Ecto neural progenitor cell (in vitro differentiated cells): ENCODE results near the gene METTL6.
"Not testable (repeated sequence)": the region's sequence is repeated elsewhere in the genome, so short reads cannot be mapped to it uniquely, and the experiment has no call there.

Experiments
- DNase-seq: peaks from one replicate; pipeline ENCODE4 v3.0.0-alpha.2; 2018; ENCODE audit warnings: low spot score

METTL6 gene, protein sequence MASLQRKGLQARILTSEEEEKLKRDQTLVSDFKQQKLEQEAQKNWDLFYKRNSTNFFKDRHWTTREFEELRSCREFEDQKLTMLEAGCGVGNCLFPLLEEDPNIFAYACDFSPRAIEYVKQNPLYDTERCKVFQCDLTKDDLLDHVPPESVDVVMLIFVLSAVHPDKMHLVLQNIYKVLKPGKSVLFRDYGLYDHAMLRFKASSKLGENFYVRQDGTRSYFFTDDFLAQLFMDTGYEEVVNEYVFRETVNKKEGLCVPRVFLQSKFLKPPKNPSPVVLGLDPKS

DNA sequence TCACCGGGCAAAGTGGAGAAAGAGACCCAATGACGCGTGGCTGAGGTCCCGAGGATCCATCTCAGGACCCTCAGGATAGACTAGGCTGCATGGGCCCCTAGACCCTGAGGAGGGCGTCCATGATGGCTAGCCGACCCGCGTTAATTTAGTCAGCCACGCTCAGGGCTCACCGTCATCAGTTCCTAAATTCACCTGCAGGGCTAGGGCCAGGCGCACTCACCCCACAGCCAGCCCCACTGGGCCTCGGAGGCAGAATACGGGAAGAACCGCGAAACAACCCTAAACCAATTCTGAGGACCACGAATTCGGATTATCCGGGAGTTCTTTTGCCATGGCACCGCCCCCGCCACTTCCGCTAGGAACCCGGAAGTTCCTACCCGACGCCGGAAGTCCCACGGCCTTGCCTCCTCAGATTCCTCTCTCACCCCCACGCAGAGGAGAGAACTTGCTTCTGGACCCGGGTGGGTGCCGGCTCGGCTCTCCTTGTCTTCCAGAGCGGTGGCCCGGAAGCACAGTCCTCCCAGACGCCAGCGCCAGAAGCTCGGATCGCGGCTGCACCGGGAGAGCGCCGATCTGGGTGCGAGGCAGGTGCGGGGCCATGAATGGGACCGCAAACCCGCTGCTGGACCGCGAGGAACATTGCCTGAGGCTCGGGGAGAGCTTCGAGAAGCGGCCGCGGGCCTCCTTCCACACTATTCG lies at the start of gene METTL6, which contains the start of gene EAF1:
Gene METTL6, minus strand, starts transcription at position 363 of the 699 bp plus-strand sequence. CDS start 1,033 bp downstream, outside the sequence.
Gene EAF1, plus strand, starts transcription at position 417 of the 699 bp plus-strand sequence. Its CDS starts 182 bp downstream, at position 599.
- peak; percentile 83 for DNase-seq

DNA sequence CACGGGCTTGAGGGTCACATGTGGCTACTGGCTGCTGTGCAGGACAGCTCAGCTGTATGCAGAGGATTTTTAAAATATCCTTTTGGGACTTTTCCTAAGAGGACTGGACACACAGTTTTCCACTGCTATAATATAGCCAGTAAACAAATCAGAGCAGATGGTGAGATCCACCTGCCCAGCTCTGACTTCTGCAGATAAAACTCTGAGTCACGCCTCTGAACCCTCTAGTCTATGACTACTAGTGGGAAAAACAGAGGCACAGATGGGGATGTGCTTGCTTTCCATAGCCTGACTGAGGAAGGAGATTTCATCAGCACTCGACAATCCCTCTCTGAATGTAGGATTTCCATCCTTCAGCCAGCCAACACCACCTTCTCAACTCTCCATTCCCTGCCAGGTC lies 49.0 kb upstream of the METTL6 start:
- DNase-seq = no peak

DNA sequence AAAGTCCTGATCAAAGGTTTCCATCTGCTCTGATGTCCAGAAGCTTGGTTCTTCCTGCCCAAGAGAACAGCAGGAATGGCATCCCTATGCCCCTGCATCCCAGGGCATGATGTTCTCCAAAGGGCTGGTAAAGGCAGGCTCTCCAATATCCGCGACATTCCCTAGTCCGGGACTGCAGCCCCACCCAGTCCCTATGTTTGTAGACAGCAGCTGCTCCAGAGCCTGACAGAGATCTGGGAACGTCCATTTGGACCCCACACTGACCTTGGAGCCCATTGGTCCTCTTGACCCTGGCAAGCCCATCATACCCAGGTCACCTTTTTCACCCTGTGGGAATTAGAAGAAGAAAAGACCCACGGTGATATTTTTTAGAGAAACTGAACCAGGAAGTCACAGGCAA lies 47.8 kb upstream of the METTL6 start:
- no peak for DNase-seq

DNA sequence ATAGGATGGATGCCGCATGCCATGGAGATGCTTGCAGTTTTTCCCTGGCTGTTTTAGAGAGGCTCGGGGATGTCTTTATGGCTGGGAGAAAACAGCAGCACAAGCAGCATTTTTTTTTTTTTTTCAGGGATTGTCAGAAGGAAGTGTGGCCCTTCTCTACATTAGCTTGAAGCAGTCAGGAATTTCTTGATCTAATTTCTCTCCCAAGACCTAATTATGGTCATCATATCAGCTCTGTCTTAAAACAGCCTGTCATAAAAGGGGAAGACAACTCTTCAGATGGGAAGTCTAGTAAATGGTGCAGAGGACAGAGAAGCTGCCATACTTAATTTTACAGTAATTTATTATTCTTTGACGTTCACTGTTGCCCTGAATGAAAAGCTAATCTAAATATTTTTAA lies 44.5 kb upstream of the METTL6 start:
- DNase-seq = no peak

DNA sequence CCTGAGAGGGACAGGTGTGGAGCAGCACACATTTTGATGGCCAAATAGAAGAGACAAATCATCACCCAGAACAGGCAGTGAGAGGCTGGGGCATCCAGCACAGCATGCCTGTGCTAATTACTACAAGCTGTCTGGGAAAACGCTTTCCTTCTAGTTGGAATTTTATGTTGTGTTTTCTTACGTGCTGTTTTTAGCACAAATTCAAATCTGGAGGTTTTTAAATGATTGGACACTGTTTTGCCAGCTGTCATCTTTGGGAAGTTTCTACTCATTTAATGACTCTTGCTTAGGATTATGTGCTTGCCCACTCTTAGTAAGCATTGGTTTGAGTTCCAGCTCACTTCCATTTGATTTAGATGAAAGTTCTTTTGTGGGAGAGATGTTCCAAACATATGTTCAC lies 43.5 kb upstream of the METTL6 start:
- no peak for DNase-seq

DNA sequence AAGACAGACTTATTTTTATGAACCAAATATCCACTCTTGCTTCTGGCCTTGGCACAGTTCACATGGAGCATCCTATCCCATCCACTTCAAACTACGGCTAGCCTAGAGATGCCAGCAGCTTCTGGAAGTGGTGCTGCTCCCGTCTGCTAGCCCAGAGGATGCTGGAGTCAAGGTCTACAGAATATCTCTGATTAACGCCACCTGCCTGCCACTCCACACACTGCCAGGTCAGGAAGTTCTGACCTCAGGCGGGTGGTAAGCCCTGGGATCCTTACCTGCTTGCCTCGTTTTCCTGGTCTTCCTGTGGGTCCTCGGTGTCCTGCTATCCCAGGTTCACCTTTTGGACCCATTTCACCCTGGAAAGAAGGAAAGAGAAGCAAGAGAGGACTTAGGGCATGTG lies 42.9 kb upstream of the METTL6 start:
- DNase-seq = no peak

DNA sequence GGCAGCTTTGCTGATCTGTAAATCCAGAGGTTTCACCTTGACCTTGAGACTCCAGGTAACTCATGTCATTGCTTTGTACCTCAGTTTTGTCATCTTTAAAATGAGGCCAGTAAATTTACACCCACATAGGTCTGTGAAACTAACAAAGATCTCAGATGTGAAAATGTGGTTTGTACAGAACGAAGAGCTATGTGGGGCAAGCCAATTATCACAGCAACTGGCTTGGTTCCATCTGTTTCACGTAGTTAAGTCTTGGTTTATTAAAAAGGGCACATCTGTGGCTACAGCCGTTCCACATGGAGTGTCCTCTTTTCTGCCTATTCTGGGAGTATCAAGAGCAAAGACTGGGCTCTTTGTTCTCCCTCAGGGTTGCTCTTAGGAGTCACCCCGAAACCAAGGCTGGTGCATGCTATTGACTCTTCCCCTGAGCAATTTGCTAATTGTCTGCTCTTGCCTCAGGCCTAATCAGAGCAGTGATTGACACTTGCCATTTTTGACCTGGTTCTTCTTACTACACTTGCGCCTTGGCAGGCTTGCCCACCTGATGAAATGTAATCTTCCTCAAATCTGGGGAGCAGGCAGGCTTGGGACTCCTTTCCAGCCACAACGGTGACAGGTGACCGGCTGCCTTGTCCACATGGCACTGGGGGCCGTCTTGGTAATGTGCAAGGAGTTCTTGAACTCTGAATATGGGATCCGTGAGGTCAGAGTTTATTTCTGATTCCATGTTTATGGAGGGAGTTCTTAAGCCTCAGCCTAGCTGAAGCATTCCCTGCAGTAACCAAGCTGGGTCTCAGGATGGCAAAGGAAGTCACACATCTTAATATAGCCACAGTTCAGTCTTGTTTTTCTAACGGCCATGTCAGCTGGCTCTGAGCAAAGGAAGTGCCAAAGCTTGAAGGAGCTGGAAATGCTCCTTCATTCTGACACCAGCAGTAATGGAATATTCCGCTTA lies 40.2 kb upstream of the METTL6 start:
- DNase-seq = no peak

DNA sequence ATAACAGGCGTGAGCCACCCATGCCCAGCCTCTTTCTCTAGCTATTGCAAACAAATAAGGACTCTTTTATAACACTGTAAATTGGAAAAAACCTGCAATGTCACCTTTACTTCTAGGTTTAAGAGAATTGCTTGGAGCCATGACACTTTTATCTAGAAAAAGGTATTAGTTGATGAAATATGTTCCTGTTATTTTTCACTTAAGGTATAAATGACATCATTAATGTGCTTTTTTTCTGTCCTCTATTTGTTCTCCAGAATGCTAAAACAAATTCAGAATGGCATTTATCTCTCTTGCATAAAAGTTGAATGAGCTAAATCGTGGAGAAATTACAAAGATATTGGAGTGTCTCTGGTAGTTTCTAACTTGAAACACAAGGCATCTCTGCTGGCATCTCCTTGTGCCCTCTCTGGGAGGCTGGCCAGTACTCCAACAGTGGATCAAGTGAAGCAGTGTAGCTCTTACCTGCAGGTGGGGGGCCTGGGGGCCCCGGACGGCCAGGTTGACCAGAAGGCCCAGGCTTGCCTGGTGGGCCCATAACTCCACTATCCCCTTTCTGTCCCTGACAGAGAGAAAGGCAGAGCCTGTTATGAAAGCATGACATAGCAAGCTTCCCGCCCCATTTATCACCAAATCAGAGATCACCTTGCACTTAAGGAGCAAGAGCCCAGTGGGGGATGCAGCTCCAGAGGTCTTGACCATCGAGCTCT lies 38.7 kb upstream of the METTL6 start:
- DNase-seq = no peak

DNA sequence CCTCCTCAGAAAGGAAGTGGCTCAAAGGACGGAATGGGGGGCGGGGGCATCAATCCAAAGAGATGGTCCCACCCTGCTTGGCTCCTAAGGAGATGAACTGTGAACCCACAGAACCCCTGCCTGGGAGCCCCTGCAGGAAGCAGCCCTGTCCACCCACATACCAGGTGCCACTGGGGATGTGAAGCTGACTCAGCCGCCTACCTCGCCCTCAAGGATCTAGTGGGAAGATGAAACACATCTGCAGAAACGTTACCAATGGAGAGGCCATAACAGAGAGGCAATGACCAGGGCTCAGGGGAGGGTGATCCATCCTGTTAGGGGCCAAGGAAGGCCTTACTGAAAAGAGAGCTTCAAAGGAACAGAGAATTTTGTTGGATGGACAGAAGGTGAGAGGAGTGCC lies 35.1 kb upstream of the METTL6 start:
- no peak for DNase-seq

DNA sequence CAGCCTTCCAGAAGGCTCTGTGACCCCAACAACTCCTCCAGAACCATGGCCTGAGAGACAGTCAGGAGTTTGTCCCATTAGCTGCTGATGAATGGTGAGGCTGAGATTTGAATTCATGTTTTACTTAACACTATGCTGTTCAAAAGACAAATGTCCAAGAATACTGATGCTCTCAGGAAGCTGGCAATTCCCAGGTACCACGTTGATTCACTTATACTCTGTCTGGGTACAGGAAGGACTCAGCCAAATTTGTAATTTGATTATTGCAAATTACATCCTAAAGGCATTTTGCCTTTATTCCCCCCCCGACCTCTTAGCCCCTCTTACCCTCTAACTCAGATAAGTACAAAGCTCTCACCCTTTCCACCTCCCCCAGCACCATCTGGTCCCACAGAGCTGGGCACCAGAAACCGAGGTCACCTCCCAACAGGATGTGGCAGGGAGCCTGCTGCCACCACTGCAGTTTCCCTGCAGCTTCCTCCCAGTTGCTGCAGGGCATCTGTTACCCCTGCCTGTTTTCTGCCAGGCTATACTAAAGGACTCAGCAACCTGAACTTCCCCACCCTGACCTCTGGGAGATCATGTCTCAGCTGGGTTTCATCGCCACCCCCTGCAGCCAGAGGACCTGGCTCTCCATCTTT lies 33.7 kb upstream of the METTL6 start:
- DNase-seq = no peak

DNA sequence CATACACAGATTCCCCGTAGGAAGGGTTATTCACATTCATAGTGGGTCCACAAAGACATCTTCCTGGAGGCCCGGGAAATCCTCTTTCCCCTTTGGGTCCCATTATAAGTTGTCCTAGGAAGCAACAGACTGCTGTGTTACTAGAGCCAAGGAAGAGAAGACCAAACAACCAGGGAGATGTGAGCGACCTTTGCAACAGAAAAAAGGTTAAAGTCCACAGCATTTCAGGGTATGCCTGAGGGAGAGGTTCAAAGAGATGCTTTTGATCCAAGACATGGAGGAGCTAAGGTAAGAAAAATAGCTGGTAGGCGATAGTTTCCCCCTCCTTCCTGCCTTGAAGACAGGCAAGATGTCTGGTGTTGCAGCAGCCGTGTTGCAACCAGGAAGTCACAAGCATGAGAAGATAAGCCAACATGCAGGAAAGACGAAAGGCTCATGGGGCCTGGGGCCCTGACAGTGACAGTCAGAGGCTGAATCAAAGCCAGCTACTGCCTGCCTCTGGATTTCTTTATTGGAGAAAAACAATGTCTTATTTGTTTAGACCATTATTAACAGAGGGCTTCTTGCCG lies 31.0 kb upstream of the METTL6 start:
- no peak for DNase-seq

DNA sequence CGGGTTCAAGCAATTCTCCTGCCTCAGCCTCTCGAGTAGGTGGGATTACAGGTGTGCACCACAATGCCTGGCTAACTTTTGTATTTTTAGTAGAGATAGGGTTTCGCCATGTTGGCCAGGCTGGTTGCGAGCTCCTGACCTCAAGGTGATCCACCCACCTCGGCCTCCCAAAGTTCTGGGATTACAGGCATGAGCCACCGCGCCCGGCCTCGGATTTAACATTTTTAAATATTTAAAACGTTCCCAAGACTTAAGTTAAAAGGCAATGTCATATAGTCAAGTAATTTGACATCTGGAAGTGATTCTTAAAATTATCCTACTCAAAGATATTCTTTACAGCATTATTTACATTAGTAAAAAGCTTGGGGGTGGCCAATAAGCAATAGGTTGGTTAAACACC lies 29.6 kb upstream of the METTL6 start:
- DNase-seq = not testable (repeated sequence)

DNA sequence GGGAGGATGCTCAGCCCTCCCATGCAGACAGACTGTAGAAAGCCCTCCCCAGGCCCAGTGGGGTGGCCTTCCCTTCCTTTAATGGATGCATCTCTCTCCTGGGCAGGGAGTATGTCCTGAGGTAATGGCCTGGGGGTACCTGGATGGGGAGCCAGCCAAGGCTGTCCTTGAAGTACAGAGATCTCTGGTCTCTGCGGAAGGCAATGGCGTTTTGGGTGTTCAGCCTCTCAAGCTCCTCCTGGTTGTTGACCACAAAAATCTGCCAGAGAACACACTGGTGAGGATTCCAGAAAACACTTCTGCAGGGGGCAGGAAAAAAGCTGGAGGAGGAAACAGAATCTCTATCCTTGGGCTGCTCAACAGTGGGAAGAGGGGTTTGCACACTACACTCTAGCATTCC lies 29.0 kb upstream of the METTL6 start:
- DNase-seq = no peak

DNA sequence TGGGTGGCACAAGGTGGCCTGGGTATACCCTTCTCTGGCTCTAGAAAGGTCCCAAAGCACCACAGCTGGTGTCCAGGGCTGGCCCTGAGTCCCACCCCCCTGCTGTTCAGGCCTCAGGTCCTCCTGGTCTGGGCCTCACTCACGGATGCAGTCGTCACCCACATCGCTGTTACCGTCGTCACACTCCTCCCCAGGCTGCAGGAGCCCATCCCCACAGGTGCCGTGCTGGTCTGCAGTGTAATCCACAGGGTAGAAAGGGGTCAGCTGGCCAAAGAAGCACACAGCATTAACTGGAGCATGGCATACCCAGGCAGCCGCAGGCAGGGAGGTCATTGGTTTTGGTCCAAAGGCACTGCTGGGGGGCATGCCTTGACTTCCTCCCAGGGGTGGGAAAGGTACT lies 28.4 kb upstream of the METTL6 start:
- DNase-seq = no peak

DNA sequence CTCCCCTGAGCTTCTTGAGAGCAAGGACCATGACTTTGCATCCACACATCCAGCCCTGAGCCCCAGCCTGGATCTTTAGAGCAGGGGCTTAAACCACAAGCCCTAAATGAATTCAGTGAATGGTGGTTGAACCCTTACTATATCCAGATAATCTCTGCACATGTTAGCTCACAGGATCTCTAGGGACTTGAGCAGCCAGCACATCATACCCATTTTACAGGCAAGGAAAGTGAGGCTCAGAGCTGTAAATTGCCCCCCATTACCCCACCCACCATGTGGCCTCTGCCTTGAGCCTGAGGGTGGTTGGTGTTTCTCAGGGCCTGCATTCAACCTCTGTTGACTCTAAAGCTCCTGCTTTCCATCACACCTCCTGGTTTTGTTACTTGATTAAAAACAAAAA lies 27.6 kb upstream of the METTL6 start:
- DNase-seq = no peak

DNA sequence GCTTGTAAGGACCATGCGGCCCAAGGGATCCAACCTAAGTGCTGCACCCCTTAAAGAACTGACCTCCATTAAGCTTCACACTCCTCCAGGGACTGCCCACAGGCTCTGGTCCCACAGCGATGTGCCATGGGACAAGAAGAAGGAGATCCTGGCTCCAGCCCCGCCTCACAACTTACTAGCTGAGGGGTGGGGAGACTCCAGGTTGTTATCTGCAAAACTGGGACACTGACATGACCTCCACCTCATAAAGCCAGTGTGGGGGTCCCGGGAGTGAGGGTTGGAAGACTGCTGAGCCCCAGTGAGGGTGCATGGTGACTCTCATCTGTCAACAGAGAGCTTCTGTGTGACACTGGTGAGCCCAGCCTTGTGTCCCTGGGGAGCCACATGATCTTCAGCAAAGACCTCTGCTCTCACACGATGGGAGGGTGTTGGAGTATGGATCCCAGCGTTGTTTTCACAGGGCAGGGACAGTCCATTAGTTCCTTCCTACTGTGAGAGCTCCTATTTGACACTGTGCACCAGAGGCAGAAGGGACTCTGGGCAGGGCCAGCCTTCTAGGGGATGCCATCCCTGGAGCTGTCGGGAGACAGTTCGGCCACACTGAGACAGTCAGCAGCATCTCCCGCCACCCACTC lies 26.8 kb upstream of the METTL6 start:
- DNase-seq = no peak

DNA sequence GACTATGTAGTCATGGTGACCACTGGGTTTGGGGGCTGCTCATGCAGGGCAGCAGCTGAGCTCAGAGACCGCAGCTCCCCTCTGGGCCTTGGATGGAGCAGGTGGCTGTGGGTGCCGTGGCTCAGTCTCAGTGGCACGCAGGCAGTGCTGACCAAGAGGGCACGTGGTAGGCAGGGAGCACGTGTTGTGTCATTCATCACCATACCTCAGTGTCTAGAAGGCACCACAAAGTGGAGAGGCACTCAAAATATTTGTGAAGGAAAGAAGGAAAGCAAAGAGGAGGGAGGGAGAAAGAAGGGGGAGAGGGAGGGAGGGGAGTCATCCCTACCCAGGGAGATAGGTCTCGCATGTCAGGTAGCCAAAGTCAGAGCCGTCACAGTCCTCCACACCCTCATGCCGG lies 26.2 kb upstream of the METTL6 start:
- DNase-seq = no peak

DNA sequence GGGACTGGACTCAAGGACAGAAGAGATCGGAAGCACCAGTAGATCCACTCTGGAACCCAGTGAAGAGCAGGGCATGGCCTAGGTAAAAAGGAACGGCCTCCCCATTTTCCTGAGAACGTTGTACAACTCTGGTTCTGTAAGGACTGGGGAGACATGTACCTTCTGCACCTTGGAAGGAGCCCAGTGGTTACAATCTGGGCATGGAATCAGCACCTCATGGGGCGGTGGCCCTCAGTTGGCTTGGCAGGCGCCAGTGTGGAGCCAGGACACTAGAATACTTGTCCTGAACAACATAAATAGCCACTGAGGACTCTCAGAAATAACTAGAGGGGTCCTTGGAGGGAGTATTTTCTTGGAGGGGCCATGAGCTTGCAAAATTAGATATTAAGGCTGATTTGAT lies 25.6 kb upstream of the METTL6 start:
- no peak for DNase-seq

DNA sequence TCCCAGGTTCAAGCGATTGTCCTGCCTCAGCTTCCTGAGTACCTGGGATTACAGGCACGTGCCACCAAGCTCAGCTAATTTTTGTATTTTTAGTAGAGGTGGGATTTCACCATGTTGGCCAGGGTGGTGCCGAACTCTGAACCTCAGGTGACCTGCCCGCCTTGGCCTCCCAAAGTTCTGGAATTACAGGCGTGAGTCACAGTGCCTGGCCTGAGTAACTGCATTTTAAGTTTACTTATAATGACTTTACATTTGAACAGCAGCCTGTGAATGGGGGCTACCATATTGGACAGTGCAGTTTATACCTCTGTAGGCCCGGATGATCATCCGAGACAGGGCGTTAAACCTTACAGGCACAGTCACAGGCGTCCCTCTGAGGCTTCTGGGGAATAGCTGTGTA lies 24.8 kb upstream of the METTL6 start:
- no peak for DNase-seq
